SU-DHL-6 (cell line): ENCODE measurements around the gene SMTNL1.

Experiments used
- H2AFZ ChIP-seq: fragments of 200-600 bp; sonication (generic); 2 replicates; pipeline ENCODE4 v1.6.1; 2014; ENCODE audit warnings: low read depth, mild to moderate bottlenecking, moderate library complexity, mixed read lengths, antibody characterized with exemption, low read length; ENCODE audit not compliant: severe bottlenecking
- H3F3A ChIP-seq: fragments of 200-600 bp; shearing (Covaris generic); 2 replicates; pipeline ENCODE4 v1.6.0; 2016; ENCODE audit warnings: antibody characterized with exemption, mild to moderate bottlenecking; ENCODE audit not compliant: insufficient read depth
- H3K27ac ChIP-seq: fragments of 200-600 bp; sonication (generic); 2 replicates; pipeline ENCODE4 v1.5.1; 2016; ENCODE audit warnings: low read depth, mild to moderate bottlenecking, low read length, moderate library complexity, mixed read lengths
- H3K27me3 ChIP-seq: fragments of 200-600 bp; sonication (generic), shearing (Covaris generic); 2 replicates; pipeline ENCODE4 v1.6.0; 2014; ENCODE audit warnings: mild to moderate bottlenecking, low read length
- H3K36me3 ChIP-seq: fragments of 200-600 bp; sonication (generic); 2 replicates; pipeline ENCODE4 v1.6.1; 2014; ENCODE audit warnings: mild to moderate bottlenecking, low read length, mixed read lengths
- H3K4me2 ChIP-seq: fragments of 300-600, 200-600 bp; shearing (Covaris generic), sonication (generic); 2 replicates; pipeline ENCODE4 v1.6.0; 2014; ENCODE audit warnings: low read length, low read depth, mild to moderate bottlenecking; ENCODE audit not compliant: poor library complexity, severe bottlenecking
- H3K4me3 ChIP-seq: fragments of 200-600 bp; sonication (generic); 2 replicates; pipeline ENCODE4 v1.5.1; 2014; ENCODE audit warnings: antibody characterized with exemption, low read length, mild to moderate bottlenecking, mixed read lengths; ENCODE audit not compliant: insufficient read depth, poor library complexity, severe bottlenecking
- H3K79me2 ChIP-seq: fragments of 200-600 bp; sonication (generic); 2 replicates; pipeline ENCODE4 v1.6.1; 2014; ENCODE audit warnings: mild to moderate bottlenecking, low read length, moderate library complexity; ENCODE audit not compliant: insufficient read depth
- H3K9ac ChIP-seq: fragments of 200-600 bp; sonication (generic); 2 replicates; pipeline ENCODE4 v1.7.0; 2014; ENCODE audit warnings: mild to moderate bottlenecking, low read length
- H3K9me2 ChIP-seq: fragments of 200-600 bp; sonication (generic); replicated peaks from 2 replicates; pipeline ENCODE4 v1.6.1; 2014; ENCODE audit warnings: low read length; ENCODE audit not compliant: insufficient read depth
- H3K9me3 ChIP-seq: fragments of 200-600 bp; sonication (generic); 2 replicates; pipeline ENCODE4 v1.6.1; 2014; ENCODE audit warnings: low read length, mixed read lengths; ENCODE audit not compliant: insufficient read depth
- H4K20me1 ChIP-seq: fragments of 200-600 bp; sonication (generic); 2 replicates; pipeline ENCODE4 v1.6.1; 2014; ENCODE audit warnings: low read depth, mild to moderate bottlenecking, antibody characterized with exemption, low read length, moderate library complexity, mixed read lengths
- CTCF ChIP-seq: fragments of 200-600 bp; sonication (generic); IDR thresholded peaks from one replicate; pipeline ENCODE4 v1.5.1; 2017; ENCODE audit warnings: antibody characterized with exemption, mild to moderate bottlenecking, low read length, moderate library complexity; ENCODE audit not compliant: insufficient read depth, poor library complexity, severe bottlenecking
- EZH2phosphoT487 ChIP-seq: fragments of 200-600 bp; sonication (generic), shearing (Covaris generic); conservative IDR thresholded peaks from 2 replicates; pipeline ENCODE4 v1.6.1; 2018; ENCODE audit warnings: mild to moderate bottlenecking, antibody characterized with exemption, low read length, moderate library complexity, mixed read lengths

SMTNL1 gene

GRCh38 chr11:57501953-57502352, 35.4 kb upstream of the SMTNL1 start:
- no peak overlapping the region for H3K27ac ChIP-seq
- TF ChIP-seq EZH2phosphoT487 (no peak), CTCF (no peak)

GRCh38 chr11:57502376-57502775, 35.0 kb upstream of the SMTNL1 start:
- H3K27me3 ChIP-seq: no peaks in the 10 kb centered on the region
- peaks cover 15% of the 10 kb centered on the region; the same call in 1 of the 2 replicates for H3K79me2 ChIP-seq
- no peak overlapping the region for H3K9ac ChIP-seq
- no peaks in the 10 kb centered on the region for H3K9me3 ChIP-seq
- H3K36me3 ChIP-seq: no peaks in the 10 kb centered on the region
- H3K27ac ChIP-seq: no peak overlapping the region
- H3K4me3 ChIP-seq: no peak overlapping the region
- no peak overlapping the region for H2AFZ ChIP-seq
- H4K20me1 ChIP-seq: no peaks in the 10 kb centered on the region
- TF ChIP-seq EZH2phosphoT487 (no peak), CTCF (no peak)
- no peaks in the 10 kb centered on the region for H3F3A ChIP-seq
- H3K4me2 ChIP-seq: no peak overlapping the region
- H3K9me2 ChIP-seq: no peaks in the 10 kb centered on the region

More at GRCh38 chr11:57501953-57502352, 35.4 kb upstream of the SMTNL1 start:
- no peak overlapping the region for H3K4me3 ChIP-seq
- no peak overlapping the region for H3K4me2 ChIP-seq
- no peak overlapping the region for H2AFZ ChIP-seq
- no peaks in the 10 kb centered on the region for H3K36me3 ChIP-seq
- H4K20me1 ChIP-seq: no peaks in the 10 kb centered on the region
- peaks cover 14% of the 10 kb centered on the region; the same call in 1 of the 2 replicates for H3K79me2 ChIP-seq
- H3K27me3 ChIP-seq: no peaks in the 10 kb centered on the region
- H3K9ac ChIP-seq: no peak overlapping the region
- H3K9me2 ChIP-seq: no peaks in the 10 kb centered on the region
- H3K9me3 ChIP-seq: no peaks in the 10 kb centered on the region
- H3F3A ChIP-seq: no peaks in the 10 kb centered on the region

- no peak overlapping the region for H2AFZ ChIP-seq
- H3K79me2 ChIP-seq: peaks cover 20% of the 10 kb centered on the region; the same call in 1 of the 2 replicates
- H3K4me2 ChIP-seq: no peak overlapping the region
- H3F3A ChIP-seq: no peaks in the 10 kb centered on the region
- no peak overlapping the region for H3K27ac ChIP-seq
- no peaks in the 10 kb centered on the region for H4K20me1 ChIP-seq
- H3K27me3 ChIP-seq: no peaks in the 10 kb centered on the region
- no peak overlapping the region for H3K9ac ChIP-seq
- no peaks in the 10 kb centered on the region for H3K9me3 ChIP-seq
- TF ChIP-seq CTCF (no peak), EZH2phosphoT487 (no peak)
- H3K36me3 ChIP-seq: 0 out of 2 replicates have a peak, but pooled peaks cover 3% of the 10 kb centered on the region
- no peaks in the 10 kb centered on the region for H3K9me2 ChIP-seq
- H3K4me3 ChIP-seq: no peak overlapping the region
Observed at GRCh38 chr11:57502870-57503269, 34.5 kb upstream of the SMTNL1 start.
